Upper lobe of left lung (tissue), 4 donors: ENCODE measurements around the gene ATP6V1G3.

Source experiments
- CTCF ChIP-seq, 6 experiments: fragments of 450-650 bp in 4 of 6; fragments of 200-600 bp in 2 of 6; sonication (generic) in 2 of 6; IDR thresholded peaks; one replicate each; pipeline ENCODE4 v1.5.1; 2016 to 2019; ENCODE audit warnings: antibody characterized with exemption in 6 of 6
- EP300 ChIP-seq, 4 donors: sonication (generic); formaldehyde crosslinking; IDR thresholded peaks; one replicate each; pipeline ENCODE4 v1.5.1; 2017; ENCODE audit warnings: antibody characterized with exemption in 4 of 4, control low read depth in 2 of 4

GRCh38 chr1:198543670-198544260 lies 3.3 kb upstream of the ATP6V1G3 start:
- TF ChIP-seq EP300 (IDR thresholded peaks at IDR 0.05) (no peak), CTCF (IDR thresholded peaks at IDR 0.05) (no peak)
